RWPE1 (cell line): ENCODE results near the gene PGRMC2.
A peak's percentile ranks its signal among the peaks of the same experiment; 100 is the strongest.

Experiments
- CTCF ChIA-PET: fragments of 350-600 bp; sonication (Branson Sonifier 250); formaldehyde crosslinking; extraction: SDS; loops from one replicate; lab custom pipeline; 2021; lab: Yijun Ruan, JAX
- POLR2A ChIA-PET: fragments of 400-600 bp; formaldehyde crosslinking; extraction: SDS; loops from one replicate; lab custom pipeline; 2020; ENCODE audit warnings: antibody characterized with exemption; ENCODE audit not compliant: low non-redundant PET; lab: Yijun Ruan, JAX
- DNase-seq: peaks from one replicate; pipeline ENCODE4 v3.0.0; 2012; ENCODE audit warnings: low spot score
- H3K27ac ChIP-seq: fragments of 450-650 bp; 2 replicates; pipeline ENCODE4 v1.5.1; 2017
- CTCF ChIP-seq: fragments of 450-650 bp; conservative IDR thresholded peaks from 2 replicates; pipeline ENCODE4 v1.5.1; 2017; ENCODE audit warnings: low read depth, mild to moderate bottlenecking

The PGRMC2 gene

GRCh38 chr4:128221586-128221985, 66.0 kb downstream of the PGRMC2 start:
- no peak for DNase-seq
- ChIA-PET POLR2A (no interaction called here), CTCF (no interaction called here)
- H3K27ac ChIP-seq: no peak overlapping the region
- TF ChIP-seq CTCF: no peak

GRCh38 chr4:128220286-128221235, 67.1 kb downstream of the PGRMC2 start:
- peak; percentile 24; the same call in 1 of the 2 replicates for TF ChIP-seq CTCF
- ChIA-PET POLR2A (no interaction called here), CTCF (interaction anchor here (0.6 kb wide), 1 partner anchor 159 kb away, joined by 3 read pairs; no protein-coding TSS in a partner anchor)
- no peak overlapping the region for H3K27ac ChIP-seq
- peak; percentile 53 for DNase-seq
